GM13976 (cell line): ENCODE data around the gene PTPRO.
"Not testable (repeated sequence)": the region's sequence is repeated elsewhere in the genome, so short reads cannot be mapped to it uniquely, and the experiment has no call there.

Source experiments
- DNase-seq: peaks from one replicate; pipeline ENCODE4 v3.0.0; 2012; ENCODE audit warnings: low spot score
- in situ Hi-C: fragments of 300-500 bp; cut with MboI; formaldehyde crosslinking; loops from one replicate; pipeline ENCODE4 v1.12.0; 2022; ENCODE audit warnings: low sequenced_read_pairs, mixed read lengths, inconsistent platforms; ENCODE audit not compliant: unreplicated experiment
- TF ChIP-seq, protein P1 (sequence below): IDR thresholded peaks from 2 replicates; pipeline ENCODE4 v1.5.1; 2012; ENCODE audit warnings: borderline replicate concordance, mild to moderate bottlenecking; ENCODE audit not compliant: insufficient read depth; ENCODE audit errors: extremely low read depth, missing control alignments, control extremely low read depth

PTPRO gene

DNA sequence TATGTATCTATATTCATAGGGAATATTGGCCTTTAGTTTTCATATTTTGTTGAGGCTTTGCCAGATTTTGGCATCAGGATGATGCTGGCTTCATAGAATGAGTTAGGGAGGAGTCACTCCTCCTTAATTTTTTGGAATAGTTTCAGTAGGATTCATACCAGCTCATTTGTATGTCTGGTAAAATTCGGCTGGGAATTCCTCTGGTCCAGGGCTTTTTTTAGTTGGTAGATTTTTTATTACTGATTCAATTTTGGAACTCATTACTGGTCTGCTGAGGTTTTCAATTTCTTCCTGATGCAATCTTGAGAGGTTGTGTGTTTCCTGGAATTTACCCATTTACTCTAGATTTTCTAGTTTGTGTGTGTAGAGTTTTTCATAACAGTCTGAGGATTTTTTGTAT is 291.7 kb downstream of the PTPRO start:
- no peak for DNase-seq
- TF ChIP-seq, protein P1, sequence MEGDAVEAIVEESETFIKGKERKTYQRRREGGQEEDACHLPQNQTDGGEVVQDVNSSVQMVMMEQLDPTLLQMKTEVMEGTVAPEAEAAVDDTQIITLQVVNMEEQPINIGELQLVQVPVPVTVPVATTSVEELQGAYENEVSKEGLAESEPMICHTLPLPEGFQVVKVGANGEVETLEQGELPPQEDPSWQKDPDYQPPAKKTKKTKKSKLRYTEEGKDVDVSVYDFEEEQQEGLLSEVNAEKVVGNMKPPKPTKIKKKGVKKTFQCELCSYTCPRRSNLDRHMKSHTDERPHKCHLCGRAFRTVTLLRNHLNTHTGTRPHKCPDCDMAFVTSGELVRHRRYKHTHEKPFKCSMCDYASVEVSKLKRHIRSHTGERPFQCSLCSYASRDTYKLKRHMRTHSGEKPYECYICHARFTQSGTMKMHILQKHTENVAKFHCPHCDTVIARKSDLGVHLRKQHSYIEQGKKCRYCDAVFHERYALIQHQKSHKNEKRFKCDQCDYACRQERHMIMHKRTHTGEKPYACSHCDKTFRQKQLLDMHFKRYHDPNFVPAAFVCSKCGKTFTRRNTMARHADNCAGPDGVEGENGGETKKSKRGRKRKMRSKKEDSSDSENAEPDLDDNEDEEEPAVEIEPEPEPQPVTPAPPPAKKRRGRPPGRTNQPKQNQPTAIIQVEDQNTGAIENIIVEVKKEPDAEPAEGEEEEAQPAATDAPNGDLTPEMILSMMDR: no peak
- in situ Hi-C loops: no loop called here

DNA sequence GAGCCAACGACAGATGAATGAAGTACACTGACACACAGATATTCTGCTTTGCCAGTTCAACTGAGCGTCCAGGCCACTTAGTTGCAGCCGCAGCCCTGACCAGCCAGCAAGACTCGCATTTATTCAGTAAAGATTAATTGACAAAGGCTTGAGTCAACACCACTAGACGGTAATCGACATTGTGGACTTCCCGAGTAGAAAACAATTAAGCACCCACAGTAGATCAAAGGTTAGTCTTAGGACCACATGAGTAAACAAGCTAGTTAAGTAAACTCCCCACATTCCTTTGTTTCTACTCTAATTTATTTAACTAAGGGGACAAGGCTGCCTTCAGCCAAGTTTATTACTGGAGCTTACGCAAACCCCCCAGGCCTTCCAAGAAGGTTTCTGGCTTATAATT is 294.2 kb downstream of the PTPRO start:
- in situ Hi-C loops, DNase-seq: not testable (repeated sequence)

DNA sequence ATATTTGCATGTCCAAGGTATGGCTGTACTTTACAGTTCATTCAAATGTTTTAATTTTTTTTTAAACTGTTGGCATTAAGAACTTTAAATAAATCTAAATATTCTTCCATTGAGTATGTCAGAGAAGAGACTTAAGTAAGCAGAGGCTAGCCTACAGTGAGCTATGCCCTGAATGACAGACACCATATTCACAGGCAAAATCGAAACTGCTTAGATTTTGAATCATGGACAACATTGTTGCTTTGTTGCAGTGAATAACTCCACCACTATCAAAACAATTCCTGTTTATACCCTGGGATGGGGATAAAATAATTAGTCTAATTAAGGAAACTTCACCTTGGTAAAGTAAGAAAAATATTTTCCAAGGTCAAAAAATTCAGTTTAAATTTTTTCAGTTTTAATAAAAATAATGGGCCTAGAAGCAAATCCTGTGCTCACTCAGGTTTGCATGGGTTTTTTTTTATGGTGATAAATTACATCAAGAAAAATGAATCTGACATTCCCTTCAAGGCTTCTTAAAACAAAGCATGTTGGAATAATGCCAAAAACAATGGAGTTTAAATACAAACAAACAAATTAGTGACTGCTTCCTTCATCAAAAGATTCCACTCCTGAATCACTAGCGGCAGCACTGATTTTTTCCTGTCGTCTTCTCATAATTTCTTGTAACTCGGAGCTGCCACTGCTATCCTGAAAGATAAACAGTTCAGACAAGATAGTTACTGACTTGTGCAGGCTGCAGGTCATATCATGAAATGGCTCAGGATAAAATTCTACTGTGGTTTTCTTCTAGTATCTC is 298.6 kb downstream of the PTPRO start:
- no peak for DNase-seq
- TF ChIP-seq, protein P1: no peak
- in situ Hi-C loops: no loop called here

DNA sequence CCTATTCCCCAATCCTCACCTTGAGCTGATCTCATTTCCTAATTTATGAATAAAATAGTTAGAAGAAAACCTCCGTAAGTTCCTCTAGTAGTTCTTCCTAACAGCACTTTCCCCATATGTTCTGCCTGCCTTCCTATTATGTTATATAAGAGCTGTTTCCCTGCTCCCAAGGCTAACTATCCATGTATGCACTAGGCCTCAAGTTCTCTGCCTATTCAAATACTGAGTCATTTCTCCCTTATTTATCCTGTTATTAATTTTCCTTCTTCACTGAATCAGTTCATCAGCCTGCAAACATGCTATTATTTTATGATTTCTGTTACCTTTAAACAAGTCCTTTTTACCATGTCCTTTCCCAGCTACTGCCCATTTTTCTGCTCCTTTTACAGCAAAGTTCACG is 302.8 kb downstream of the PTPRO start:
- in situ Hi-C loops: no loop called here
- TF ChIP-seq, protein P1: no peak
- DNase-seq: no peak

DNA sequence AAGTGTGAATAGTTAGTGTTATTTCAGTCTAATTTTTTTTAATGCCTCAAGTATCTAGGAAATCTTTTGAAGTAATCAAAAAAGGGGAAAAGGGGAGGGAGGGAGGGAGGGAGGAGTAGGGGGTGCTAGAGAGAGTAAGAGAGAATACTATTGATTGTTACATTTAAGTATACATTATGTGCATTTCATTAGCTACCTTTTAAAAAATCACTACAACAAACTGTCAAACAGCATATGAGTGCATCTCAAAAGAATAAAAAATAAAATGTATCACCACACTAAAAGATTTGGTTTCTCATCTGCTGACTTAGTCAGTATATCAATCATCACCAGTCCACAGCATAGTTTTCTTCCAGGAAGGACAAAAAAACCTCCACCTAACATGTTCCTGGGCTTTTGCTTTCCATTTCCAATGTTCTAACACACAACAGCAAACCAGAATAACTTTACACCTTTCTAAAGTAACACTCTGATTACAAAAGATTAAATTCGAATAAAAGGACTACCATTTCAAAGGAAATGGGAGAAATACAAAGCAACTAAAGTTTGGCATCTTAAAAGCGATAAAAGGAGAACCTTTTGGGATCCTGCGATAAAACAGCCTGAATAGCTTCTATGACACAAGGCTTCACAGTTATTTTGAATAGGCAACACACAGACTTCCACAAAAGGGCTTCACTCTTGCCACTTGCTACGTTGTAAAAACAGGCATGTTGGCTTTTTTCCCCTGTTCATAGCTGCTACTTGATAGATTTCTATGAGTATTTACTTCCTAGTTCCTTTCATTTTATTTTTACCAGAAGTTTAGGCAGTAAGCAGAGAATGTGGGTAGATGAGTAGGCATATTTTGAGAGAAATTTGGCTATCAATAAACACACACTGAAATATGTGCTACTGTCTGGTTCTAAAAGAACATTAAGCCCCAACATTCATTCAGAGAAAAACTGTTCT is 306.0 kb downstream of the PTPRO start:
- in situ Hi-C loops: no loop called here
- TF ChIP-seq, protein P1: no peak
- DNase-seq: no peak

DNA sequence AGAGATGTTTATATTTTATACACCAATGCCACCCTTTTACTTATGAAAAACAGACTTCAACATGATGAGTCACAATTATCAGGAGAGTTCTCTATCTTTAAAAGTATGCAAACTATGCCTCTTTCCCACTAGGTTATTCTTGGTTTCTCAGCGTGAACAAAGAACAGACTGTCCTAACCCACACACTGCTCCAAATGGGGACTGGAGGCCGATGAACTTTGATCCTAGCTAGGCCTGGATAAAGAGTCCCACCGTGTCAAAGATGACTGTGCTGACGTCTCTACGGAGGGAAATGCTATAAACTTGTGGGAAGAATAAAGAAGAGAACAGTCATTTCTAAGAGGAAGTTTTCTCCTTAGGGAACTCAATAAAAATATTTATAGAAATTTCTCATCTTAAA is 306.8 kb downstream of the PTPRO start:
- in situ Hi-C loops: no loop called here
- DNase-seq: peak; percentile 4
- TF ChIP-seq, protein P1: no peak

DNA sequence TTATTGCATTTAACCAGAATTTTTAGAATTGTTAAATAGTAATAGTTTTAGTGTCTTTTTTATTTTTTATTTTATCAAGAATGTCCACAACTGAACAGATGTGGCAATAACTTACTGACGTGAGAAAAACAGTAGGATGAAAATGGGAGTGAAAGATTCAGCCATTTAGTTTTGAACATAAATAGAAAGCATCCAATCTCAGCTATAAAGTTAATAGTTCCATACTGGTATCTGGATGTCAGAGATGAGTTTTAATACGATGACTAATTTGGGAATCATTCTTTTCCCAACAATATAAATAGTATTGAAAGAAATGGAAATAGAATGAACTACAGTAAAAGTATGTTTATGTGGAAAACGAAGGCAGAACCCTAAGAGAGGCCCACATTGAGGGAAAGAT is 307.5 kb downstream of the PTPRO start:
- DNase-seq: no peak
- in situ Hi-C loops: no loop called here
- TF ChIP-seq, protein P1: no peak
